Heart left ventricle (tissue), 13 donors: ENCODE data around the gene GAB2.

Experiments
- POLR2A ChIP-seq, 2 donors: fragments of 450-650 bp; IDR thresholded peaks; one replicate each; pipeline ENCODE4 v1.6.1; 2017; ENCODE audit warnings: antibody characterized with exemption in 2 of 2, mild to moderate bottlenecking in 2 of 2, moderate library complexity in 2 of 2
- TF ChIP-seq, protein P1 (sequence below), 12 donors: fragments of 200-600 bp; sonication (generic) in 4 of 12; IDR thresholded peaks; one replicate each; pipeline versions ENCODE4 v1.5.0 to v1.8.0; 2018 to 2022; ENCODE audit warnings: antibody characterized with exemption in 12 of 12, mild to moderate bottlenecking in 5 of 12
- donor health status: ischemic (EF 13 %, LVEDD 7.1; RV severe dilation, severe dysfunction).
- donor health status: DM: no; HTN: yes; CAD: no.
- donor health status: DM: no; HTN: no; CAD: no.
- donor health status: ischemic (EF 25% LVEDD 6.9; RV normal size, moderate dysfunction).
- donor health status: ischemic (EF 25% LVEDD 5.7; RV mildly dilated, moderate dysfunction).
- donor health status: ischemic (EF 35%, LVEDD 5.7; RV mildly dilated, moderate dysfunction).
- donor health status: nonischemic (EF 11% LVEDD 7.7; RV severe dilation, severe dysfunction).
- donor health status: DM: yes; HTN: yes; CAD: no.
- donor health status: PGD.
- donor health status: ischemic (EF 29% LVEDD 5.4; RV normal size, mild dysfunction).
- donor health status: nonischemic (EF 23%, LVEDD 6.1; RV moderate dilation, normal function).

DNA sequence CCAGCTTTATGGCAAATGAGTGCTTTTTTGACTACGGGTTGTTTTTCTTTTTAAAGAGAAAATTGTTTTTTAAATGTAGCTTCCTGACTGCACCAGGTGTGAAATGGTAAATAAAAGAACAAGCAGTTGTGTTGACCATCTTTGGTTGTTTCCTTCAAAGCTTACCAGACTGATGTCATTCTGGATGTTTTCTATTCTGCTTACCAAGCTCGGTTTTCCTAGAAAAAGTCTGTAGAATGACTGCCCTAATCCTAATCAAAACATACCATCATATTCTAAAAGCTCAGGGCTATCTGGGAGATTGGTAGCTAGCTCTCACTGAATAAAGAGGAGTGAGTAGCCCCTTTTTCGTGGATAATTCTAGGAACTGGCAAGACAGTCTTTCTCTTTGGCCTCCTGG lies 77.7 kb downstream of the GAB2 start:
- TF ChIP-seq, protein P1, sequence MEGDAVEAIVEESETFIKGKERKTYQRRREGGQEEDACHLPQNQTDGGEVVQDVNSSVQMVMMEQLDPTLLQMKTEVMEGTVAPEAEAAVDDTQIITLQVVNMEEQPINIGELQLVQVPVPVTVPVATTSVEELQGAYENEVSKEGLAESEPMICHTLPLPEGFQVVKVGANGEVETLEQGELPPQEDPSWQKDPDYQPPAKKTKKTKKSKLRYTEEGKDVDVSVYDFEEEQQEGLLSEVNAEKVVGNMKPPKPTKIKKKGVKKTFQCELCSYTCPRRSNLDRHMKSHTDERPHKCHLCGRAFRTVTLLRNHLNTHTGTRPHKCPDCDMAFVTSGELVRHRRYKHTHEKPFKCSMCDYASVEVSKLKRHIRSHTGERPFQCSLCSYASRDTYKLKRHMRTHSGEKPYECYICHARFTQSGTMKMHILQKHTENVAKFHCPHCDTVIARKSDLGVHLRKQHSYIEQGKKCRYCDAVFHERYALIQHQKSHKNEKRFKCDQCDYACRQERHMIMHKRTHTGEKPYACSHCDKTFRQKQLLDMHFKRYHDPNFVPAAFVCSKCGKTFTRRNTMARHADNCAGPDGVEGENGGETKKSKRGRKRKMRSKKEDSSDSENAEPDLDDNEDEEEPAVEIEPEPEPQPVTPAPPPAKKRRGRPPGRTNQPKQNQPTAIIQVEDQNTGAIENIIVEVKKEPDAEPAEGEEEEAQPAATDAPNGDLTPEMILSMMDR (IDR thresholded peaks at IDR 0.05), result no peak
- TF ChIP-seq POLR2A (IDR thresholded peaks at IDR 0.05), result no peak
